HG03521 (cell line): Measurements from ENCODE around the gene KRTAP2-3.
"Not testable (repeated sequence)": the region's sequence is repeated elsewhere in the genome, so short reads cannot be mapped to it uniquely, and the experiment has no call there.

ENCODE experiments used
- ATAC-seq: cut with Tn5 transposase; IDR thresholded peaks from one replicate; pipeline ENCODE4 v1.9.1; 2021; ENCODE audit warnings: mild to moderate bottlenecking, moderate library complexity; ENCODE audit not compliant: unreplicated experiment

KRTAP2-3 gene

GRCh38 chr17:41037853-41038350 lies 22.0 kb downstream of the KRTAP2-3 start:
- no peak for ATAC-seq

GRCh38 chr17:41034346-41034935 lies 25.5 kb downstream of the KRTAP2-3 start, which contains the start of gene KRTAP1-3:
KRTAP1-3 (minus strand) TSS chr17:41034874; CDS start chr17:41034821, 53 bp downstream.
- ATAC-seq, result not testable (repeated sequence)

- no peak for ATAC-seq
Observed at GRCh38 chr17:41029633-41030245, 30.2 kb downstream of the KRTAP2-3 start, which contains the start of gene KRTAP1-4. KRTAP1-4 (minus strand) TSS chr17:41030195; CDS start chr17:41030078, 117 bp downstream.

GRCh38 chr17:41026715-41027471 lies 33.0 kb downstream of the KRTAP2-3 start, which contains the start of gene KRTAP1-5:
KRTAP1-5 (minus strand) TSS chr17:41027208; CDS start chr17:41027155, 53 bp downstream.
- no peak for ATAC-seq

GRCh38 chr17:41024697-41025096 lies 35.2 kb downstream of the KRTAP2-3 start:
- no peak for ATAC-seq

- ATAC-seq, result no peak
Observed at GRCh38 chr17:41020336-41020735, 39.6 kb downstream of the KRTAP2-3 start.

- ATAC-seq, result no peak
Observed at GRCh38 chr17:41019415-41019814, 40.5 kb downstream of the KRTAP2-3 start.

- ATAC-seq, result no peak
Observed at GRCh38 chr17:41018541-41018940, 41.4 kb downstream of the KRTAP2-3 start.

GRCh38 chr17:41016578-41017215 lies 43.2 kb downstream of the KRTAP2-3 start:
- no peak for ATAC-seq

GRCh38 chr17:41015454-41015853 lies 44.5 kb downstream of the KRTAP2-3 start:
- no peak for ATAC-seq

- no peak for ATAC-seq
Observed at GRCh38 chr17:41013606-41014005, 46.3 kb downstream of the KRTAP2-3 start.

- no peak for ATAC-seq
Observed at GRCh38 chr17:41013181-41013580, 46.7 kb downstream of the KRTAP2-3 start.

GRCh38 chr17:41012326-41013120 lies 47.4 kb downstream of the KRTAP2-3 start:
- no peak for ATAC-seq

GRCh38 chr17:41010441-41010840 lies 49.5 kb downstream of the KRTAP2-3 start:
- ATAC-seq, result no peak

- ATAC-seq, result no peak
Observed at GRCh38 chr17:41009936-41010335, 50.0 kb downstream of the KRTAP2-3 start.

- no peak for ATAC-seq
Observed at GRCh38 chr17:41009301-41009760, 50.6 kb downstream of the KRTAP2-3 start.
